Measurements from ENCODE around the gene RNF166.
A peak's percentile ranks its signal among the peaks of the same experiment; 100 is the strongest.
"Not testable (repeated sequence)": the region's sequence is repeated elsewhere in the genome, so short reads cannot be mapped to it uniquely, and the experiment has no call there.

The RNF166 gene

DNA sequence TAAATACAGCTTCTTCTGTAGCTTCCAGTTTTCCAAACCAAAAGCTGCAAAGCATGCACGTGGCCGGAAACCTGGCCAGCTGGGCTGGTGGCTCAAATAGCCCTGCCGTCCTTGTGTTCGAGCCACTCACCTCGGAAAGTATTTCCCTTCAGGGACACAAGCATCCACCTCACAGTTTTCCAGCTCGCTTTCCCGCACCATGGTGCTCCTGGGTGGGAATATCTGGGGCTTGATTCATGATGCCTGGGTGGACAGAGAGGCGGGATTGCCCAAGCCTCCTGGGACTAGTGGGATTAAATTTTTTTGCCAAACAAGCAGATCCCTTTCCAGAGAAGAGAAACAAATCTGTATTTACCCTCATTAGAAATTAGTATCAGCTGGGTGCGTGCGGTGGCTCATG, 36.2 kb downstream of the RNF166 start:
- DNase-seq = no peak

- not testable (repeated sequence) for DNase-seq
Observed at GRCh38 chr16:88669493-88669892, 36.7 kb downstream of the RNF166 start.

GRCh38 chr16:88667461-88667860, 38.7 kb downstream of the RNF166 start:
- no peak for DNase-seq

DNA sequence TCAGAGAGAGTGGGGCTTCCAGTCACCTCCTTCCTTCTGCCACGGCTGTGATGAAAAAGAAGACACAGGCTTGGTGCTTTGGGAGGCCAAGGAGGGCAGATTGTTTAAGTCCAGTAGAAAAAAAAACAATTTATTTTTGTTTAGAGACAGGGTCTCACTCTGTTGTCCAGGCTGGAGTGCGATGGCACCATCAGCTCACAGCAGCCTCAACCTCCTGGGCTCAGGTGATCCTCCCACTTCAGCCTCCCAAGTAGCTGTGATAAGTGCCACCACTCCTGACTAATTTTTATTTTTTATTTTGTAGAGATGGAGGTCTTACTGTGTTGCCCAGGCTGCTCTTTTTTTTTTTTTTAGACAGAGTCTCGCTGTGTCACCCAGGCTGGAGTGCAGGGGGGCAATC, 40.6 kb downstream of the RNF166 start:
- DNase-seq = no peak

DNA sequence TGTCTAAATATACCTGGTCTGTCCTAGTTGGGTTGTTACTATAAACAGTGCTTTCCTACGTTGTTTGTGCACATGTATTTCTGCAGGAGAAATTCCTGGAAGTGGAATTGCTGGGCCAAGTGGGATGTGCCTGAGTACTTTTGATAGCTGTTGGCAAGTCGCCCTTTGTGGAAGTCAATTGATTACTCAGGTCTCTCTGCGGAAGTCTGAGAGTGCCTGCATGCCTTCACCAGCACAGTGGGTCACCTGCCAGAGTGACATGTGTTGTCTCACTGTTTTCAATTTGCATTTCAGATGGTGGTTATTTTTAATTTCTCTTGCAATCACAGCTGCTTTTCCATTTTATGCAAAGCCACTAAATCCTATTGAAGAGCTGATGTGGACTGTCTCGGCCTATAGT, 41.1 kb downstream of the RNF166 start:
- DNase-seq = no peak

GRCh38 chr16:88662843-88663606, 43.2 kb downstream of the RNF166 start, which contains the start of gene MVD:
MVD (minus strand) TSS chr16:88663091; CDS start chr16:88663080, 11 bp downstream.
- DNase-seq = peak; percentile 93 to 96

GRCh38 chr16:88662222-88662842, 43.9 kb downstream of the RNF166 start:
- DNase-seq = peak in 1 of 2 experiments; percentile 34

DNA sequence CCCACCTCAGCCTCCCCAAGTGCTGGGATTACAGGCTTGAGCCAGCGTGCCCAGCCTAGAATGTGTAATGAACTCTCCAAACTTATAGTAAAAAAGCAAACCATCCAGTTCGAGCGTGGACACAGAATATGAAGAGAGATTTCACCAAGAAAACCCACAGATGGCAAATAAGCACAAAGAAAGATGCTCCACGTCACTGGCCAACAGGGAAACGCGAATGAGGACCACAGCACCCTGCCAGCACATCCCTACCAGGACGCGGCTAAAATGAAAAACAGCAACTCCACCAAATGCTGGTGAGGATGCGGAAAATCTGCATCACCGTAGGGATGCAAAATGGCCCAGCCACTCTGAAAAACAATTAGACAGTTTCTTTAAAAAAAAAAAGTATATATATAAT, 44.7 kb downstream of the RNF166 start:
- no peak for DNase-seq

DNA sequence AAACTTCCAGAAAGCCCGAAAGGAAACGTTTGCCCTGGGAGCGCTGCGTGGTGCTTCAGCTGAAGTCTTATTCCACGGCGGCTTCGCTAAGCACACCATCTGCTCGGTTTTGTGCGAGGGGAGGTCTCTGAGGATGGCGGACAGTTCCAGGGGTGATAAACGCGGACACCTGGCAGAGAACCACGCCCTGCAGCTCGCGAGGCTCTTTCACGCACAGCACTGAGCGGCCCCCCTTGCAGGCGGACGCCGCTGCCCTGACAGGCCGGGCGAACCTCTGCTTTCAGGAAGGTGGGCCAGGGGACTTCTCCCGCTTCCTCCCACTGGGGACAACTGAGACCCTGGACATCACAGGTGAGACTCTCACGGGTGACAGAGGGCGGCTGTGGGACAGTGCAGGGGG, 47.0 kb downstream of the RNF166 start:
- no peak for DNase-seq

GRCh38 chr16:88658714-88659113, 47.5 kb downstream of the RNF166 start:
- no peak for DNase-seq

DNA sequence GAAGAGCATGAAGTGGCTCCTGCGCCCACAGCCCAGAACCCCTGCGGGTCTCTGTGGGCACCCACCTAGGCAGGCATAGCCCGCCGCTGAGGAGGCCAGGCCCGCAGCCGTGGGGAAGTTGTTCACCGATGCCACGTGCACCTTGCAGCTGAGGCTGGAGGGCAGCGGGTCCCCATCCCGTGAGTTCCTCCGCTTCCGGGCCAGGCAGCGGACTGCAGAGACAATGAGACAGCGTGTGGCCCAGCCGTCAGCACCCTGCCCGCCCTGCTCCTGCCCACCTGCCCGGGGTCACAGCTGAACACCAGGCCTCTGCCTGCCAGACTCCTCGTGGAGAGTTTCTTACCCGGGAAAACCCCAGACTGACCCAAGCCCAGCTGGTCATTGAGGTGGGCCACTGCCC, 48.8 kb downstream of the RNF166 start:
- no peak for DNase-seq

- no peak for DNase-seq
Observed at GRCh38 chr16:88656291-88656980, 49.8 kb downstream of the RNF166 start.

DNA sequence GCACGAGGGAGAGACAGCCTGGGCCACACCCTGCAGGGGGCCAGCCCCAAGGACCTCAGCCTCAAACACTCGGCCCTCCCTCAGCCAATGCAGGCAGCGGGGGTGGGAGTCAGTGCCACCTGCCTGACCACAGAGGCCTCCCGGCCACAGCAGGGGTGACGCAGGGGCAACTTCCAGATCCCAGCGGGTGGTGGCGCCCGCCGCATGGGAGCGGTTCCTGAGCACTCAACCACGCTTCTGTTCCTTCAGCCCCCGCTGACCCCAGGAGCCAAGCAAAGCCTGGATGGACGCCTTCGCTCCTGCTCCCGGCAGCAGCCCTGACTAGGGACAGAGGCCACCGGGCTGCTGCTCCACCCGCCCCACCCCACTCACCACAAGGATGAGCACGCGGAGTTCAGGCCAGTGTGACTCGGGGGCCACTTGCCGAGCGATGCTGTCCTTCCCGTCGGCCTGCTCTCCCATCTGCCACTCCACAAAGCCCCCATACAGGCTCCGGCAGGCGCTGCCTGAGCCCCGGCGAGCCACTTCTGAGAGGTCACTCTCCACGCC, 50.4 kb downstream of the RNF166 start:
- no peak for DNase-seq

GRCh38 chr16:88655053-88655732, 51.0 kb downstream of the RNF166 start:
- no peak for DNase-seq

GRCh38 chr16:88654363-88655052, 51.7 kb downstream of the RNF166 start:
- DNase-seq = no peak

GRCh38 chr16:88653596-88654362, 52.4 kb downstream of the RNF166 start:
- no peak for DNase-seq

DNA sequence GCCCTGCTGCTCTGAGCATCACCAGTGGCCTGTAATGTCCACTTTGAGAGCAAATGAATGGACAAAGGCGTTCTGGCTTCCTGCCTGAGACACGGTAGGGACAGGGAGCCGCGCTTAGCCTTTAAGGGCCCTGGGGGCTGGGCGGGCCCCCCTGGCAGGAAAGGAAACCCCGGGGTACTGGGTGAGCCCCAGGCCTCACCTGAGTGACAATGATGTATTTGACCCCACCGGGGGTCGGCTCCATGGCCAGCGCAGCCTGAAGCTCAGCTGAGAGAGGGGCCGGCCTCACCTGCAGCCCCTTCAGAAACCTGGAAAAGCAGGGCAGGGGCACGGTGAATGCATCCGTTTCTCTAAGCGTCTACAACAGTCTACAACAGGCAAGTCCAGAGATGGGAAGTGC, 53.1 kb downstream of the RNF166 start:
- no peak for DNase-seq

GRCh38 chr16:88652762-88653063, 53.5 kb downstream of the RNF166 start:
- DNase-seq = no peak

- no peak for DNase-seq
Observed at GRCh38 chr16:88651989-88652761, 54.0 kb downstream of the RNF166 start.

DNA sequence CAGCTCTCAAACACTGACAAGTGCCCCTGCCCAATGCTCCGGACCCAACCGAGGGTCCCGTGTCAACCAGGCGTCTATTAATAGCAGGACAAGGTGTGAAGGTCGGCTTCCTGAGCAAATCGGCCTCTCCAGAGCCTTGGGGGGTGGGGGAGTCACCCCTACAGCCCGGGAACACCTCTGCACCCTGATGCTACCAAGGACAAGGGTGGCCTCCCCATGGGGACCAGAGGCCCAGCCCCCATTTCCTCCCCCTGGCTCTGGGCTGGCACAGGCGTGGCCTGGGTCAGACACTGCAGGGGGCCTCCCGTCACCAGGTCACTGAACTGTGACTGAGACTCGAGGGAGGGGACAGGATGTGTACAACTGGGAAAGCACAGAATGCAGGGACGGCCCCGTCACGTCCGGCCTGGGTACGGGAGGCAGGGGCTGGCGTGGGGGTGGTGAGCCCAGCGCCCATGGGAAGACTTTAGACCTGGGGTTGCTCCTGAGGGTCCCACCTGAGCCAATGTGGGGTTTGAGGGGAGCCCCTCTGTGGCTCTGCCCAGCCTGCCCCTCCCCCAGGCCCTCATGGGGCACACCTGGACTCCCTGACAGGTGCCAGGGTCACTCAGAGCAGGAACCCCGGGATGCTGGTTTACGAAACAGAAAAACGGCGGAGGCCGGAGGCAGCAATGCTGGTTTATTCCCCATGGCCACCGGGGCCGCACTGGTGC, 54.8 kb downstream of the RNF166 start:
- peak; percentile 84 to 89 for DNase-seq
